H9 (cell line): ENCODE measurements around the gene SAFB. TPM values are rescaled to one million over a fixed set of nuclear protein-coding genes. Genes with fewer than 3 reads are reported as not detected.
A peak's percentile ranks its signal among the peaks of the same experiment; 100 is the strongest.

ENCODE experiments used
- DNase-seq: peaks from one replicate; pipeline ENCODE4 v3.0.0-alpha.2; 2017
- H2AFZ ChIP-seq: one replicate; pipeline ENCODE4 v1.6.1; 2013; ENCODE audit warnings: mild to moderate bottlenecking, low read length, control low read depth, moderate library complexity
- H2AK5ac ChIP-seq: 2 replicates; pipeline ENCODE4 v1.6.1; 2013; ENCODE audit warnings: low read length, control low read depth, mixed read lengths; ENCODE audit not compliant: insufficient read length
- H2BK120ac ChIP-seq: one replicate; pipeline ENCODE4 v1.6.1; 2013; ENCODE audit warnings: low read depth, mild to moderate bottlenecking, low read length, control low read depth, inconsistent platforms; ENCODE audit not compliant: poor library complexity, severe bottlenecking
- H2BK12ac ChIP-seq: 2 replicates; pipeline ENCODE4 v1.6.1; 2013; ENCODE audit warnings: low read length, control low read depth, mixed read lengths, low read depth; ENCODE audit not compliant: insufficient read length
- H2BK15ac ChIP-seq: 2 replicates; pipeline ENCODE4 v1.6.1; 2013; ENCODE audit warnings: low read depth, low read length, control low read depth
- H2BK20ac ChIP-seq: one replicate; pipeline ENCODE4 v1.6.1; 2013; ENCODE audit warnings: low read depth, mild to moderate bottlenecking, low read length, control low read depth, inconsistent platforms; ENCODE audit not compliant: poor library complexity, severe bottlenecking
- H2BK5ac ChIP-seq: 2 replicates; pipeline ENCODE4 v1.6.1; 2013; ENCODE audit warnings: low read length, control low read depth, mixed read lengths; ENCODE audit not compliant: insufficient read length
- H3K14ac ChIP-seq: 2 replicates; pipeline ENCODE4 v1.6.1; 2013; ENCODE audit warnings: low read length, control low read depth; ENCODE audit not compliant: insufficient read depth
- H3K18ac ChIP-seq: 2 replicates; pipeline ENCODE4 v1.6.1; 2013; ENCODE audit warnings: low read depth, mild to moderate bottlenecking, mixed read lengths, low read length, control low read depth; ENCODE audit not compliant: insufficient read length
- H3K23ac ChIP-seq: 2 replicates; pipeline ENCODE4 v1.6.1; 2013; ENCODE audit warnings: low read length, control low read depth, mixed read lengths, low read depth; ENCODE audit not compliant: insufficient read length
- H3K23me2 ChIP-seq: 2 replicates; pipeline ENCODE4 v1.6.1; 2013; ENCODE audit warnings: low read depth, mild to moderate bottlenecking, mixed read lengths, low read length, control low read depth; ENCODE audit not compliant: insufficient read length, poor library complexity, severe bottlenecking
- H3K27ac ChIP-seq: 2 replicates; pipeline ENCODE4 v1.5.1; 2013; ENCODE audit warnings: low read length, control low read depth, mixed read lengths, low read depth; ENCODE audit not compliant: insufficient read length
- H3K27me3 ChIP-seq: 2 replicates; pipeline ENCODE4 v1.6.1; 2013; ENCODE audit warnings: low read length, control low read depth, inconsistent platforms; ENCODE audit not compliant: insufficient read depth
- H3K4ac ChIP-seq: 2 replicates; pipeline ENCODE4 v1.6.1; 2013; ENCODE audit warnings: low read depth, mild to moderate bottlenecking, control low read depth, inconsistent platforms, low read length, moderate library complexity
- H3K4me1 ChIP-seq: 2 replicates; pipeline ENCODE4 v1.6.1; 2013; ENCODE audit warnings: low read length, control low read depth, inconsistent platforms; ENCODE audit not compliant: insufficient read depth
- H3K4me2 ChIP-seq: 2 replicates; pipeline ENCODE4 v1.6.1; 2013; ENCODE audit warnings: low read length, control low read depth, mixed read lengths; ENCODE audit not compliant: insufficient read length, insufficient read depth
- H3K56ac ChIP-seq: 2 replicates; pipeline ENCODE4 v1.6.1; 2013; ENCODE audit warnings: low read depth, mild to moderate bottlenecking, mixed read lengths, low read length, control low read depth; ENCODE audit not compliant: insufficient read length
- H3K79me1 ChIP-seq: 2 replicates; pipeline ENCODE4 v1.6.1; 2013; ENCODE audit warnings: low read depth, mild to moderate bottlenecking, moderate library complexity, low read length, control low read depth, inconsistent platforms; ENCODE audit not compliant: insufficient read depth, poor library complexity, severe bottlenecking
- H3K79me2 ChIP-seq: 2 replicates; pipeline ENCODE4 v1.6.1; 2013; ENCODE audit warnings: low read length, control low read depth, inconsistent platforms; ENCODE audit not compliant: insufficient read depth
- H3K9ac ChIP-seq: 2 replicates; pipeline ENCODE4 v1.6.1; 2013; ENCODE audit warnings: low read length, control low read depth, mixed read lengths; ENCODE audit not compliant: insufficient read length; ENCODE audit errors: extremely low read depth
- H3K9me3 ChIP-seq: one replicate; pipeline ENCODE4 v1.6.1; 2013; ENCODE audit warnings: low read depth, low read length, inconsistent platforms; ENCODE audit not compliant: control insufficient read depth
- H3T11ph ChIP-seq: one replicate; pipeline ENCODE4 v1.6.1; 2013; ENCODE audit warnings: mild to moderate bottlenecking, low read length, control low read depth, inconsistent platforms
- H4K20me1 ChIP-seq: one replicate; pipeline ENCODE4 v1.6.1; 2013; ENCODE audit not compliant: control insufficient read depth, insufficient read length, insufficient read depth
- H4K5ac ChIP-seq: 2 replicates; pipeline ENCODE4 v1.6.1; 2013; ENCODE audit warnings: low read depth, mild to moderate bottlenecking, mixed read lengths, low read length, control low read depth; ENCODE audit not compliant: insufficient read length
- H4K8ac ChIP-seq: replicated peaks from 2 replicates; pipeline ENCODE4 v1.6.1; 2013; ENCODE audit warnings: low read length, control low read depth, mixed read lengths, low read depth; ENCODE audit not compliant: insufficient read length
- H4K91ac ChIP-seq: 2 replicates; pipeline ENCODE4 v1.6.1; 2013; ENCODE audit warnings: low read depth, mild to moderate bottlenecking, moderate library complexity, mixed read lengths, low read length, control low read depth; ENCODE audit not compliant: insufficient read length
- H3K27ac Mint-ChIP-seq, 3 experiments: 2 replicates in 2 of 3; 3 replicates in 1 of 3; pipeline ENCODE4 v1.8.0; 2020 to 2021; ENCODE audit warnings: mixed read lengths in 3 of 3, mild to moderate bottlenecking in 1 of 3, moderate library complexity in 1 of 3
- H3K27me3 Mint-ChIP-seq: 2 replicates; pipeline ENCODE4 v1.8.0; 2021; ENCODE audit warnings: low read depth, mild to moderate bottlenecking, moderate library complexity, mixed read lengths
- H3K36me3 Mint-ChIP-seq, 3 experiments: 2 replicates in 2 of 3; 3 replicates in 1 of 3; pipeline ENCODE4 v1.8.0; 2020 to 2021; ENCODE audit warnings: low read depth in 3 of 3, mixed read lengths in 3 of 3; ENCODE audit not compliant: insufficient read depth in 1 of 3
- H3K4me1 Mint-ChIP-seq, 2 experiments: 2 replicates each; pipeline ENCODE4 v1.8.0; 2020; ENCODE audit warnings: mixed read lengths in 2 of 2
- H3K4me3 Mint-ChIP-seq, 2 experiments: 2 replicates in 1 of 2; 3 replicates in 1 of 2; pipeline ENCODE4 v1.8.0; 2020 to 2021; ENCODE audit warnings: mild to moderate bottlenecking in 2 of 2, mixed read lengths in 2 of 2, moderate library complexity in 1 of 2
- H3K9me3 Mint-ChIP-seq, 2 experiments: 2 replicates in 1 of 2; 3 replicates in 1 of 2; pipeline ENCODE4 v1.8.0; 2020; ENCODE audit warnings: mild to moderate bottlenecking in 2 of 2, mixed read lengths in 2 of 2, moderate library complexity in 1 of 2
- WGBS: extraction: QIAGEN DNeasy Blood & Tissue Kit; methylation state at CpG from one replicate; pipeline ENCODE4 v1.1.7; 2013; ENCODE audit warnings: missing lambda C conversion rate, low lambda C conversion rate, mixed read lengths; ENCODE audit not compliant: insufficient read length; ENCODE audit errors: extremely low coverage; 5-methylcytosine and 5-hydroxymethylcytosine counted together
- total RNA-seq: library from RNA; stranded (reverse); gene quantifications from 2 replicates; pipeline ENCODE4 v1.2.1, GENCODE V29; 2021
- TF ChIP-seq, protein P1 (sequence below): fragments of 200-600 bp; sonication (generic); conservative IDR thresholded peaks from 3 replicates; pipeline ENCODE4 v1.8.0; 2021; ENCODE audit warnings: antibody characterized with exemption, mild to moderate bottlenecking

Gene SAFB
- total RNA-seq, 1 experiment from 2014 or later, result 110 TPM

DNA sequence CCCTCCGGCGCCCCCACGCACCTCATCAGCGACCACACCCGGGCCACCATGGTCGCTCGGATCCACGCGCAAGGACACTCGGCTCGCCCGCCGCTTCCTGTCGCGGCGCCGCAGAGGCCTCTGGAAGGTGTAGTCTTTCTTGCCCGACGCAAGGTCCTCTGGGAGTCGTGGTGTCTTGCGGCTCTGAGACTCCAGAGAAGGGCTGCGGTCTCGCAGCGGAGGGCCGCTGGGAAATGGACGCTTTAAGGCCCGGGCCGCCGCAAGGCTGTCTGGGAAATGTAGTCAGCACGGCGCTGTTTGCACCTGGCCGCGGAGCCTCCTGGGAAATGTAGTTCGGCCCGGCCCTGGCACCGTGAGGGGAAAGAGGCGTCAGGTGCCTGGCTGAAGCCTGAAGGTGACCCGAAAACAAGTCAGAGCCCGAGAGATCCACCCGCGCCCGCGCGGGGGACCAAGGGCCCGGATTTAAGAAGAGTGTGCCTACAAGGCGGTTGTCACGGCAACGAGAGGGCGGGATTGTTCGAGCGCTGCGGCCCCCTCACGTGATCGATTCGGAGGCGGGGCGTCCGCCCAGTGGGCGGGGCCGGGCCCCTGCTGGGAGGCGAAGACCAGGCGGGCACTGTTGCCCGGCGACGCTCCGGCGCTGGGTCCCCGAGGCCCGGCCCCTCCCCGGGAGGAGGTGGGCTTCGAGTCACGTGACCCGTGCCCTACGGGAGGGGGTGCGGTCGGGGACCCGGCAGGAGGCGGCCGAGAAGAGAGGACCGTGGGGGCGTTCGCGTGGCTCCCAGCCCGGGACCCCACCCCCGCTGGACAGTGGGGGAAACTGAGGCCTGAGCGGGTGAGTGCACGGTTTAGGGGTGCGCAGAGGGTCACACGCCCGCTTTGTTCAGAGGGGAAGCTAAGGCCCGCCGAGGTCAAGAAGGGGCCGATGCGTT is 57.8 kb downstream of the SAFB start, which contains the start of the genes HSD11B1L and MICOS13:
TSS of gene HSD11B1L (plus strand) at position 591 of the 932 bp plus-strand sequence. CDS start 3,806 bp downstream, outside the sequence.
TSS of gene MICOS13 (minus strand) at position 80 of the 932 bp plus-strand sequence. CDS start at position 50, 30 bp downstream.
- Histone ChIP-seq H3K4ac (no peak within 1 kb of the TSS), H4K20me1 (no peaks in the 10 kb centered on the region), H3K27me3 (no peaks in the 10 kb centered on the region), H3K79me1 (no peaks in the 10 kb centered on the region), H3K9me3 (no peaks in the 10 kb centered on the region), H3K18ac (peak within 1 kb of the TSS; percentile 93), H3K27ac (no peak within 1 kb of the TSS), H3K14ac (peak within 1 kb of the TSS; percentile 49; the same call in 1 of the 2 replicates), H2BK15ac (no peak within 1 kb of the TSS), H2BK5ac (no peak within 1 kb of the TSS), H2BK20ac (no peak within 1 kb of the TSS), H2BK120ac (no peak within 1 kb of the TSS), H2AK5ac (no peak within 1 kb of the TSS), H3K23ac (no peak within 1 kb of the TSS), H2BK12ac (no peak within 1 kb of the TSS), H3T11ph (no peak within 1 kb of the TSS), H4K5ac (no peak within 1 kb of the TSS), H3K23me2 (peaks cover 14% of the 10 kb centered on the region), H3K56ac (no peak within 1 kb of the TSS), H3K79me2 (no peaks in the 10 kb centered on the region), H4K8ac (no peak within 1 kb of the TSS), H2AFZ (no peak within 1 kb of the TSS), H3K4me1 (no peaks in the 10 kb centered on the region; the same call in 1 of the 2 replicates), H4K91ac (no peak within 1 kb of the TSS), H3K4me2 (peak within 1 kb of the TSS; percentile 69), H3K9ac (peak within 1 kb of the TSS; percentile 50)
- Mint-ChIP-seq H3K4me1 (peaks cover 20 to 28% of the 10 kb centered on the region in 2 experiments), H3K36me3 (peaks cover 0 to 3% (median 0%) of the 10 kb centered on the region in 3 experiments; a peak in 1 of 7 replicates), H3K27me3 (peaks cover 9% of the 10 kb centered on the region), H3K9me3 (peaks cover 0 to 2% of the 10 kb centered on the region in 2 experiments; a peak in 2 of 5 replicates), H3K4me3 (peak within 1 kb of the TSS; percentile 92 to 98), H3K27ac (peak within 1 kb of the TSS; percentile 94 to 99 (median 95))
- no CpG with 5 or more reads among the region's 94 CpGs for WGBS
- DNase-seq, result peak; percentile 99
- TF ChIP-seq, protein P1, sequence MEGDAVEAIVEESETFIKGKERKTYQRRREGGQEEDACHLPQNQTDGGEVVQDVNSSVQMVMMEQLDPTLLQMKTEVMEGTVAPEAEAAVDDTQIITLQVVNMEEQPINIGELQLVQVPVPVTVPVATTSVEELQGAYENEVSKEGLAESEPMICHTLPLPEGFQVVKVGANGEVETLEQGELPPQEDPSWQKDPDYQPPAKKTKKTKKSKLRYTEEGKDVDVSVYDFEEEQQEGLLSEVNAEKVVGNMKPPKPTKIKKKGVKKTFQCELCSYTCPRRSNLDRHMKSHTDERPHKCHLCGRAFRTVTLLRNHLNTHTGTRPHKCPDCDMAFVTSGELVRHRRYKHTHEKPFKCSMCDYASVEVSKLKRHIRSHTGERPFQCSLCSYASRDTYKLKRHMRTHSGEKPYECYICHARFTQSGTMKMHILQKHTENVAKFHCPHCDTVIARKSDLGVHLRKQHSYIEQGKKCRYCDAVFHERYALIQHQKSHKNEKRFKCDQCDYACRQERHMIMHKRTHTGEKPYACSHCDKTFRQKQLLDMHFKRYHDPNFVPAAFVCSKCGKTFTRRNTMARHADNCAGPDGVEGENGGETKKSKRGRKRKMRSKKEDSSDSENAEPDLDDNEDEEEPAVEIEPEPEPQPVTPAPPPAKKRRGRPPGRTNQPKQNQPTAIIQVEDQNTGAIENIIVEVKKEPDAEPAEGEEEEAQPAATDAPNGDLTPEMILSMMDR, result no peak
